22Rv1 (cell line): Measurements from ENCODE around the gene ITFG1.

ENCODE experiments used
- ZFX ChIP-seq: fragments of 450-650 bp; IDR thresholded peaks from 2 replicates; pipeline ENCODE4 v1.6.1; 2017; ENCODE audit warnings: antibody characterized with exemption, borderline replicate concordance
- TF ChIP-seq, protein P1 (sequence below): fragments of 450-650 bp; IDR thresholded peaks from 2 replicates; pipeline ENCODE4 v1.5.1; 2017; ENCODE audit warnings: mild to moderate bottlenecking

DNA sequence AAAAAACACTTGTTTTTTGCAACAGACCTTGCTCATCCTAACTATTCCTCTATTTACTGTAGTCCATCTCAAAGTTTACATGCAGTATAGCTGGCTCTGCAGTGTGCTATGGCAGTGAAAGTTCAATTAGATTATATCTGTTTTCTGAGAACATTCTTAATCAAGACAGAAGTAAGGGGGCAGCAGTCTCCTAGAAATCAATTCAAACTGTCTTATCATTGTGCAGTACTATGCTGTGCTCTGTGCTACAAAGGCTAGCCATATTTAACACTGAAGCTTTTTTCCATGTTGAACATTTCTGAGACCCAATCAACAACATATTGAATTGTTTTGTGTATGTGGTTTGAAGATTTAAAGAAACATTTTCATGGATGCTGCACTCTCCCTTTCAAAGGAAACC, 328.6 kb downstream of the ITFG1 start:
- TF ChIP-seq, protein P1, sequence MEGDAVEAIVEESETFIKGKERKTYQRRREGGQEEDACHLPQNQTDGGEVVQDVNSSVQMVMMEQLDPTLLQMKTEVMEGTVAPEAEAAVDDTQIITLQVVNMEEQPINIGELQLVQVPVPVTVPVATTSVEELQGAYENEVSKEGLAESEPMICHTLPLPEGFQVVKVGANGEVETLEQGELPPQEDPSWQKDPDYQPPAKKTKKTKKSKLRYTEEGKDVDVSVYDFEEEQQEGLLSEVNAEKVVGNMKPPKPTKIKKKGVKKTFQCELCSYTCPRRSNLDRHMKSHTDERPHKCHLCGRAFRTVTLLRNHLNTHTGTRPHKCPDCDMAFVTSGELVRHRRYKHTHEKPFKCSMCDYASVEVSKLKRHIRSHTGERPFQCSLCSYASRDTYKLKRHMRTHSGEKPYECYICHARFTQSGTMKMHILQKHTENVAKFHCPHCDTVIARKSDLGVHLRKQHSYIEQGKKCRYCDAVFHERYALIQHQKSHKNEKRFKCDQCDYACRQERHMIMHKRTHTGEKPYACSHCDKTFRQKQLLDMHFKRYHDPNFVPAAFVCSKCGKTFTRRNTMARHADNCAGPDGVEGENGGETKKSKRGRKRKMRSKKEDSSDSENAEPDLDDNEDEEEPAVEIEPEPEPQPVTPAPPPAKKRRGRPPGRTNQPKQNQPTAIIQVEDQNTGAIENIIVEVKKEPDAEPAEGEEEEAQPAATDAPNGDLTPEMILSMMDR: no peak
- no peak for TF ChIP-seq ZFX
